ENCODE data around the gene APOBEC3A.

- TF ChIP-seq, protein P1, sequence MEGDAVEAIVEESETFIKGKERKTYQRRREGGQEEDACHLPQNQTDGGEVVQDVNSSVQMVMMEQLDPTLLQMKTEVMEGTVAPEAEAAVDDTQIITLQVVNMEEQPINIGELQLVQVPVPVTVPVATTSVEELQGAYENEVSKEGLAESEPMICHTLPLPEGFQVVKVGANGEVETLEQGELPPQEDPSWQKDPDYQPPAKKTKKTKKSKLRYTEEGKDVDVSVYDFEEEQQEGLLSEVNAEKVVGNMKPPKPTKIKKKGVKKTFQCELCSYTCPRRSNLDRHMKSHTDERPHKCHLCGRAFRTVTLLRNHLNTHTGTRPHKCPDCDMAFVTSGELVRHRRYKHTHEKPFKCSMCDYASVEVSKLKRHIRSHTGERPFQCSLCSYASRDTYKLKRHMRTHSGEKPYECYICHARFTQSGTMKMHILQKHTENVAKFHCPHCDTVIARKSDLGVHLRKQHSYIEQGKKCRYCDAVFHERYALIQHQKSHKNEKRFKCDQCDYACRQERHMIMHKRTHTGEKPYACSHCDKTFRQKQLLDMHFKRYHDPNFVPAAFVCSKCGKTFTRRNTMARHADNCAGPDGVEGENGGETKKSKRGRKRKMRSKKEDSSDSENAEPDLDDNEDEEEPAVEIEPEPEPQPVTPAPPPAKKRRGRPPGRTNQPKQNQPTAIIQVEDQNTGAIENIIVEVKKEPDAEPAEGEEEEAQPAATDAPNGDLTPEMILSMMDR (IDR thresholded peaks at IDR 0.05; ENCODE audit: borderline replicate concordance, extremely low read depth, low read length, poor library complexity, severe bottlenecking), result no peak
- no peak for TF ChIP-seq EZH2 (IDR thresholded peaks at IDR 0.05; ENCODE audit: borderline replicate concordance, low read depth, low read length, severe bottlenecking)
These were observed 37.7 kb upstream of the APOBEC3A start for GRCh38 chr22:38919631-38920190.

Measured in DND-41 (cell line).